GM10248 (cell line): Measurements from ENCODE around the gene TBXT.
"Not testable (repeated sequence)": the region's sequence is repeated elsewhere in the genome, so short reads cannot be mapped to it uniquely, and the experiment has no call there.

ENCODE experiments used
- CTCF ChIA-PET: fragments of 300-600 bp; sonication (Branson Sonifier 250); formaldehyde crosslinking; extraction: SDS; loops from one replicate; lab custom pipeline; 2021; ENCODE audit warnings: antibody characterized with exemption; lab: Yijun Ruan, JAX
- POLR2A ChIA-PET: fragments of 350-650 bp; sonication (Branson Sonifier 250); formaldehyde crosslinking; extraction: SDS; loops from one replicate; lab custom pipeline; 2020; ENCODE audit warnings: antibody characterized with exemption; lab: Yijun Ruan, JAX
- DNase-seq: peaks from one replicate; pipeline ENCODE4 v3.0.0; 2012; ENCODE audit errors: extremely low spot score
- TF ChIP-seq, protein P1 (sequence below): IDR thresholded peaks from 2 replicates; pipeline ENCODE4 v1.5.1; 2012; ENCODE audit warnings: mild to moderate bottlenecking, low read depth; ENCODE audit errors: extremely low read depth, missing control alignments, control extremely low read depth

The TBXT gene

GRCh38 chr6:166153966-166154365 is 13.7 kb downstream of the TBXT start:
- TF ChIP-seq, protein P1, sequence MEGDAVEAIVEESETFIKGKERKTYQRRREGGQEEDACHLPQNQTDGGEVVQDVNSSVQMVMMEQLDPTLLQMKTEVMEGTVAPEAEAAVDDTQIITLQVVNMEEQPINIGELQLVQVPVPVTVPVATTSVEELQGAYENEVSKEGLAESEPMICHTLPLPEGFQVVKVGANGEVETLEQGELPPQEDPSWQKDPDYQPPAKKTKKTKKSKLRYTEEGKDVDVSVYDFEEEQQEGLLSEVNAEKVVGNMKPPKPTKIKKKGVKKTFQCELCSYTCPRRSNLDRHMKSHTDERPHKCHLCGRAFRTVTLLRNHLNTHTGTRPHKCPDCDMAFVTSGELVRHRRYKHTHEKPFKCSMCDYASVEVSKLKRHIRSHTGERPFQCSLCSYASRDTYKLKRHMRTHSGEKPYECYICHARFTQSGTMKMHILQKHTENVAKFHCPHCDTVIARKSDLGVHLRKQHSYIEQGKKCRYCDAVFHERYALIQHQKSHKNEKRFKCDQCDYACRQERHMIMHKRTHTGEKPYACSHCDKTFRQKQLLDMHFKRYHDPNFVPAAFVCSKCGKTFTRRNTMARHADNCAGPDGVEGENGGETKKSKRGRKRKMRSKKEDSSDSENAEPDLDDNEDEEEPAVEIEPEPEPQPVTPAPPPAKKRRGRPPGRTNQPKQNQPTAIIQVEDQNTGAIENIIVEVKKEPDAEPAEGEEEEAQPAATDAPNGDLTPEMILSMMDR = no peak
- no peak for DNase-seq
- ChIA-PET POLR2A (no interaction called here), CTCF (no interaction called here)

DNA sequence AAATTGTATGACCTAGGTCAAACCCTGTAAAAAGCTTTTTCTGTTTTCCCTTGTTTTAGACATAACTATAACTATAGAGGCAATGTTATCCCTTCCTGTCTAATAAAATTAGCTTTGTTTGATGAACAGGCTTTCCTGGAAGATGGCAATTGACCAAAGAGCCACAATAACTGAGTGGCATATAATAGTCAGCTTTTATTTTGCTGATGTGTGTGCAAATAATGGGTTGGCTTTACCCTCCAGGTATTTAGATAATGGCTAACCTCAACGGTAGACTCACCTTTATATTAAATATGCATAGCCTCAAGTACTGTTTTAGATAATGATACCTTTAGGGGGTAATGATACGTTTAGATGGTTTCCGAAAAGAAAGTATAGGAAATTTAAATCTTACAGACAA is 15.0 kb downstream of the TBXT start:
- TF ChIP-seq, protein P1 = no peak
- ChIA-PET POLR2A (no interaction called here), CTCF (no interaction called here)
- DNase-seq = no peak

DNA sequence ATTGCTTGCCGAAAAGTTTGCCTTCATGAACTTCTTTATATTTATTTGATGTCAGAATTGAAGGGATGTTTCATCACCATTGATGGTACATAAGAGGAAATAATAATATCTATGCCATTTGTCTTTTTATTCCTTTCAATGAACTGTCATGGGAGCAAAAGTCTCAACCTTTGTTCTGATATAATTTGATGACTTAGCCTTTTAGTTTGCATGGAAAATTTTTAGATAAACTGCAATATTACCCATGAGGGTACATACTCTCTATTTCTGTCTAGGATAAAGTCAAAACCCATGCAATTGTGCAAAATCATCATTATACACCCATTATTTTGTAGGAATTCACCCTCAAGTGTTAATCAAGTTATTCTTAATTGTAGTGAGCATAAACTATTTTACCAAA is 15.9 kb downstream of the TBXT start:
- POLR2A ChIA-PET = no interaction called here
- no peak for DNase-seq
- CTCF ChIA-PET = no interaction called here
- TF ChIP-seq, protein P1 = no peak

GRCh38 chr6:166145751-166146150 is 21.9 kb downstream of the TBXT start:
- TF ChIP-seq, protein P1 = no peak
- ChIA-PET POLR2A (no interaction called here), CTCF (interaction anchor here (1.5 to 2.7 kb wide), 3 partner anchors 9 to 40 kb away, joined by 4 to 9 read pairs (median 6); no protein-coding TSS in a partner anchor)
- DNase-seq = no peak

DNA sequence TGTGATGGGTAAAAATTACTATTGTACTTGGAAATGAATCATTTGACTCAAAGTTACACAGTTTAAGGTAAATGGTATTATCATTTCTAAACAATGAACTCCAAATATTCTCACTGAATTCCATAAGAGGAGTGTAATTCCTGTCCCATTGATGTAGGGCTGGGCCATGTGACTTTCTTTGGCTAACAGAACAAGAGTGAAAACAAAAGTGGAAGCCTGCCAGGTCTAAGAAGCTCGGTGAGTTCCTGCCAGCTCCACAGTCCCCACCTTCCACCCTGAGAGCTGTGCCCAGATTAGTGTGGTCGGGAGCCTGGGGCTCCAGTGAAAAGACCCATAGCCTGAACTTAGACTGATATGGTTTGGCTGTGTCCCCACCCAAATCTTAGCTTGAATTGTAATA is 24.6 kb downstream of the TBXT start:
- CTCF ChIA-PET = interaction anchor here (1.0 to 1.1 kb wide), 2 partner anchors 15 to 37 kb away, joined by 3 read pairs; no protein-coding TSS in a partner anchor

DNA sequence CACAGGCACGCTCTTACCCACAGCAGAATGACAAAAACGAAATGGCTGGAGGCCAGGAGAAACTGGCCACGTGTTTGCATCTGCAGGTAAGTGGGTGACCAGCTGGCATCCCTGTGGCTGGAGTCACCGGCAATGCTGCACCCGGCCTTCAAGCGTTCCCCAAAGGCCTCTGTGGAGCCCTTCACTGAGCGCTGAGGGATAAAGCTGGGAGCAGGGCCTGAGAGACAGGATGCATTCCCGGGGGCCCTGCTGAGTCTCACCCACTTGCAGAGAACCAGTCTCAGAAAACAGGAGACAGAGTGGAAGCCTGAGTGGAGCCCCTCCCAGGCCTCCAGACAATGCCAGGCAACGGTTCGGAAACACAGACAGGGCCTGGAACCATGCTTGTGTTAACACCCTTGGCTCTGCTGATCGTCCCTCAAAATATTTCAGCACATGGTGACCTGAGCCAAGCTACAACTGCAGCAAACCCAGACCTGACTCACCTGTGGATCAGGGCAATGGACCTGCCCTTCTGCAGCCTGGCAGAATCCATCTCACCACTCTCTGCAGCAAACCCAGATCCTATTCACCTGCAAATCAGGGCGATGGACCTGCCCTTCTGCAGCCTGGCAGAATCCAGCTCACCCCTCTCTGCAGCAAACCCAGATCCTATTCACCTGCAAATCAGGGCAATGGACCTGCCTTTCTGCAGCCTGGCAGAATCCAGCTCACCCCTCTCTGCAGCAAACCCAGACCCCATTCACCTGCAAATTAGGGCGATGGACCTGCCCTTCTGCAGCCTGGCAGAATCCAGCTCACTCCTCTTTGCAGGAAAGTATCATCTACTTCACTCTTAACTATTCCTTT is 39.8 kb downstream of the TBXT start:
- CTCF ChIA-PET = interaction anchor here (1.3 kb wide), 1 partner anchor 14 kb away, joined by 3 read pairs; no protein-coding TSS in a partner anchor
- POLR2A ChIA-PET = no interaction called here

More for the DNA sequence above, 24.6 kb downstream of the TBXT start:
- DNase-seq = no peak
- POLR2A ChIA-PET = no interaction called here
- TF ChIP-seq, protein P1 = no peak

DNA sequence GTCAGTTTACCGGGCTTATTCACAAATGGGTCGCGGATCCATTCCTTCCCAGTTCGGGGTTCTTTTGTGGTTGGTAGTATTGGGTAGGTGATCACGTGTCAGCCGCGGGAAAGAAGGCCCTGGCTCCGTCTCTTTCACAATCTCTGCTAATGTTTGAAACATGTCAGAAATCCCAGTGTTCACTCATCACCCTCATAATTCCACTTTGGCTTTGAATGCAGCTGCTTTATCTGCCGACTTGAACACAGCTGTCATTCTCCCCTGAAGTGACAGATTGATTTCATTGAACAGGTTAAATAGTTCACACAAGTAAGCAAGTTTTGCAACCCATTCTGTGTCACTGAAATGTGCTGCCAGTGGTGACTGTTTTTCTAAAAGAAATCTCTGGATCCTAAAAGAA is 44.5 kb downstream of the TBXT start:
- DNase-seq, POLR2A ChIA-PET: not testable (repeated sequence)
- CTCF ChIA-PET = interaction anchor here (2.3 kb wide), 1 partner anchor 16 kb away, joined by 6 read pairs; no protein-coding TSS in a partner anchor

More for the DNA sequence above, 39.8 kb downstream of the TBXT start:
- DNase-seq = no peak
- TF ChIP-seq, protein P1 = no peak
